GM18517 (cell line): ENCODE data around the gene MORC3.
"Not testable (repeated sequence)": the region's sequence is repeated elsewhere in the genome, so short reads cannot be mapped to it uniquely, and the experiment has no call there.

Experiments
- ATAC-seq: cut with Tn5 transposase; IDR thresholded peaks from one replicate; pipeline ENCODE4 v1.9.1; 2021; ENCODE audit warnings: mild to moderate bottlenecking, moderate library complexity; ENCODE audit not compliant: unreplicated experiment

Gene MORC3

GRCh38 chr21:36381841-36382589 lies 62.0 kb downstream of the MORC3 start:
- ATAC-seq, result no peak

- not testable (repeated sequence) for ATAC-seq
Observed at GRCh38 chr21:36382722-36383121, 62.7 kb downstream of the MORC3 start.

- ATAC-seq, result no peak
Observed at GRCh38 chr21:36384885-36385232, 64.9 kb downstream of the MORC3 start.

- ATAC-seq, result peak; percentile 73
Observed at GRCh38 chr21:36385233-36386030, 65.4 kb downstream of the MORC3 start, which contains the start of gene CHAF1B. CHAF1B (plus strand) TSS chr21:36385392; CDS start chr21:36386137, 745 bp downstream.

- ATAC-seq, result no peak
Observed at GRCh38 chr21:36386031-36386642, 66.1 kb downstream of the MORC3 start.

- no peak for ATAC-seq
Observed at GRCh38 chr21:36388096-36388495, 68.1 kb downstream of the MORC3 start.

GRCh38 chr21:36388835-36389234 lies 68.8 kb downstream of the MORC3 start:
- ATAC-seq, result no peak

GRCh38 chr21:36391649-36392048 lies 71.7 kb downstream of the MORC3 start:
- ATAC-seq, result not testable (repeated sequence)

GRCh38 chr21:36395353-36396111 lies 75.5 kb downstream of the MORC3 start:
- ATAC-seq, result no peak

- ATAC-seq, result no peak
Observed at GRCh38 chr21:36396325-36396724, 76.3 kb downstream of the MORC3 start.

- no peak for ATAC-seq
Observed at GRCh38 chr21:36396971-36397370, 77.0 kb downstream of the MORC3 start.

- ATAC-seq, result no peak
Observed at GRCh38 chr21:36397606-36398005, 77.6 kb downstream of the MORC3 start.

- not testable (repeated sequence) for ATAC-seq
Observed at GRCh38 chr21:36399736-36400135, 79.7 kb downstream of the MORC3 start.

- ATAC-seq, result no peak
Observed at GRCh38 chr21:36400719-36401118, 80.7 kb downstream of the MORC3 start.

GRCh38 chr21:36402339-36402738 lies 82.3 kb downstream of the MORC3 start:
- ATAC-seq, result no peak

GRCh38 chr21:36403713-36404112 lies 83.7 kb downstream of the MORC3 start:
- no peak for ATAC-seq

- no peak for ATAC-seq
Observed at GRCh38 chr21:36408568-36408967, 88.6 kb downstream of the MORC3 start.

GRCh38 chr21:36411301-36411700 lies 91.3 kb downstream of the MORC3 start:
- no peak for ATAC-seq

GRCh38 chr21:36412916-36413315 lies 92.9 kb downstream of the MORC3 start:
- no peak for ATAC-seq

- no peak for ATAC-seq
Observed at GRCh38 chr21:36415375-36415774, 95.4 kb downstream of the MORC3 start.

GRCh38 chr21:36419241-36419640 lies 99.2 kb downstream of the MORC3 start:
- ATAC-seq, result no peak
